K562 (cell line): ENCODE measurements around the gene RHAG. TPM values are rescaled to one million over a fixed set of nuclear protein-coding genes. Genes with fewer than 3 reads are reported as not detected.
A peak's percentile ranks its signal among the peaks of the same experiment; 100 is the strongest.

Source experiments
- BRCA1 ChIP-seq, 2 experiments: fragments of 450-650 bp in 1 of 2; sonication (generic) in 1 of 2; formaldehyde crosslinking in 1 of 2; IDR thresholded peaks; 2 replicates each; pipeline versions ENCODE4 v1.5.0 to v1.6.1; 2017 to 2020; ENCODE audit warnings: mild to moderate bottlenecking in 1 of 2, missing genetic modification reagents in 1 of 2
- CBX5 ChIP-seq: IDR thresholded peaks from 2 replicates; pipeline ENCODE4 v1.6.1; 2014; ENCODE audit warnings: low read depth, borderline replicate concordance
- DMBX1 ChIP-seq: fragments of 250-450 bp; sonication (Bioruptor Pico); IDR thresholded peaks from 2 replicates; pipeline ENCODE4 v1.8.0; 2022; ENCODE audit warnings: inconsistent platforms, mild to moderate bottlenecking, moderate library complexity, borderline replicate concordance
- E4F1 ChIP-seq: fragments of 250-450 bp; sonication (Bioruptor Pico); IDR thresholded peaks from 2 replicates; pipeline ENCODE4 v1.5.0; 2021; ENCODE audit warnings: mild to moderate bottlenecking, borderline replicate concordance
- GABPA ChIP-seq: fragments of 200-800 bp; sonication (Bioruptor generic); conservative IDR thresholded peaks from 2 replicates; pipeline ENCODE4 v1.6.1; 2016; ENCODE audit warnings: low read depth, missing genetic modification characterization, missing compliant biosample characterization
- HNRNPLL ChIP-seq: fragments of 200-400 bp; formaldehyde crosslinking; IDR thresholded peaks from 2 replicates; pipeline ENCODE4 v1.6.1; 2017; ENCODE audit warnings: low read length, low read depth, mild to moderate bottlenecking; ENCODE audit not compliant: poor library complexity, severe bottlenecking
- JUN ChIP-seq, 2 experiments: sonication (generic) in 1 of 2; formaldehyde crosslinking in 1 of 2; IDR thresholded peaks; 2 replicates each; pipeline versions ENCODE4 v1.6.1 to v1.8.0; 2012 to 2022; ENCODE audit warnings: borderline replicate concordance in 2 of 2, mild to moderate bottlenecking in 2 of 2, improper control_type of control experiment in 1 of 2, low read depth in 1 of 2, low read length in 1 of 2, missing genetic modification reagents in 1 of 2
- JUNB ChIP-seq: fragments of 450-650 bp; formaldehyde crosslinking; conservative IDR thresholded peaks from 2 replicates; pipeline ENCODE4 v1.4.0; 2020; ENCODE audit warnings: mild to moderate bottlenecking
- KDM5B ChIP-seq: fragments of 200-600 bp; sonication (generic); IDR thresholded peaks from 2 replicates; pipeline ENCODE4 v1.6.1; 2012; ENCODE audit warnings: low read depth, mild to moderate bottlenecking, moderate library complexity, low read length, control low read depth, inconsistent platforms; ENCODE audit not compliant: insufficient replicate concordance
- MXI1 ChIP-seq: IDR thresholded peaks from 2 replicates; pipeline ENCODE4 v1.6.1; 2011; ENCODE audit warnings: low read depth, mild to moderate bottlenecking, improper control_type of control experiment, low read length
- PBX2 ChIP-seq, 2 experiments: IDR thresholded peaks in 1 of 2; conservative IDR thresholded peaks in 1 of 2; 2 replicates each; pipeline ENCODE4 v1.6.1; 2016; ENCODE audit warnings: low read depth in 2 of 2, mild to moderate bottlenecking in 1 of 2, missing compliant biosample characterization in 1 of 2, missing genetic modification characterization in 1 of 2, moderate library complexity in 1 of 2
- SMAD2 ChIP-seq: fragments of 150-350 bp; IDR thresholded peaks from 2 replicates; pipeline ENCODE4 v1.6.1; 2014; ENCODE audit warnings: low read depth, mild to moderate bottlenecking, low read length
- SMAD4 ChIP-seq: fragments of 250-450 bp; sonication (Bioruptor Pico); conservative IDR thresholded peaks from 2 replicates; pipeline ENCODE4 v1.8.0; 2021; ENCODE audit warnings: inconsistent platforms, mild to moderate bottlenecking, moderate library complexity
- SREBF2 ChIP-seq: sonication (generic); formaldehyde crosslinking; IDR thresholded peaks from 2 replicates; pipeline ENCODE4 v1.4.0; 2020; ENCODE audit warnings: mild to moderate bottlenecking, missing genetic modification reagents
- TAF1 ChIP-seq: IDR thresholded peaks from 2 replicates; pipeline ENCODE4 v1.6.1; 2011; ENCODE audit warnings: mild to moderate bottlenecking, low read length, moderate library complexity; ENCODE audit not compliant: insufficient read depth, control insufficient read depth, severe bottlenecking; ENCODE audit errors: extremely low read depth
- THRAP3 ChIP-seq: fragments of 450-650 bp; IDR thresholded peaks from 2 replicates; pipeline ENCODE4 v1.6.1; 2016; ENCODE audit warnings: mild to moderate bottlenecking, inconsistent platforms, borderline replicate concordance
- XRCC3 ChIP-seq: fragments of 450-650 bp; IDR thresholded peaks from 2 replicates; pipeline ENCODE4 v1.6.1; 2017; ENCODE audit warnings: mild to moderate bottlenecking, moderate library complexity
- ZFP36 ChIP-seq: fragments of 150-350 bp; IDR thresholded peaks from 2 replicates; pipeline ENCODE4 v1.6.1; 2018; ENCODE audit warnings: low read length, low read depth; ENCODE audit not compliant: partially characterized antibody
- ZNF507 ChIP-seq: conservative IDR thresholded peaks from 2 replicates; pipeline ENCODE4 v1.6.1; 2017; ENCODE audit warnings: missing genetic modification characterization, missing compliant biosample characterization
- ZNF584 ChIP-seq: fragments of 200-800 bp; sonication (Bioruptor generic); IDR thresholded peaks from 2 replicates; pipeline ENCODE4 v1.6.1; 2016; ENCODE audit warnings: low read depth, mild to moderate bottlenecking, missing genetic modification characterization, missing compliant biosample characterization
- ZNF79 ChIP-seq: fragments of 250-450 bp; sonication (Bioruptor Pico); IDR thresholded peaks from 2 replicates; pipeline ENCODE4 v1.4.0; 2020; ENCODE audit warnings: low read depth, mild to moderate bottlenecking, moderate library complexity
- ZSCAN32 ChIP-seq: fragments of 450-650 bp; formaldehyde crosslinking; IDR thresholded peaks from 2 replicates; pipeline ENCODE4 v1.4.0; 2020; ENCODE audit warnings: mild to moderate bottlenecking, moderate library complexity
- polyA plus RNA-seq, 8 experiments: library from polyadenylated mRNA; depleted of rRNA in 4 of 8; stranded (reverse) in 5 of 8; unstranded in 3 of 8; fragments of >200 nt; fragmentation: Nextera tagmentation in 2 of 8; fragmentation: Illumina TruSeq in 1 of 8; extraction: Ambion mirVana in 2 of 8; extraction: Trizol in 1 of 8; gene quantifications; 2 replicates each; pipeline versions ENCODE4 v1.2.1 to v1.2.3, GENCODE V29; 2011 to 2014; ENCODE audit warnings: inconsistent platforms in 1 of 8, missing spikeins in 1 of 8
- total RNA-seq, 7 experiments: library from RNA; depleted of rRNA in 6 of 7; stranded (reverse); fragments of >200 nt in 6 of 7; fragmentation: Illumina TruSeq in 2 of 7; extraction: Trizol in 2 of 7; gene quantifications; 2 replicates each; pipeline versions ENCODE4 v1.2.1 to v1.2.3, GENCODE V29; 2011 to 2021; ENCODE audit warnings: low replicate concordance in 1 of 7

Gene RHAG
- total and polyA plus RNA-seq, 9 of the 15 experiments (the other 6 are each of a cell fraction or from before 2014, with no cell fraction given) = 290 to 1,202 (median 505) TPM

- TF ChIP-seq E4F1 (CRISPR knock-in tag) (no peak), ZNF507 (tag) (no peak), KDM5B (peak; percentile 98), THRAP3 (no peak), ZNF79 (CRISPR knock-in tag) (no peak), MXI1 (peak; percentile 78; the same call in 1 of the 2 replicates), JUN (IDR thresholded peaks at IDR 0.05; ENCODE audit: borderline replicate concordance, low read depth, low read length) (peak; percentile 86), JUN (CRISPR knock-in tag; IDR thresholded peaks at IDR 0.05; ENCODE audit: borderline replicate concordance) (no peak), DMBX1 (no peak; the same call in 1 of the 2 replicates), SMAD2 (no peak), GABPA (tag) (no peak), TAF1 (peak; percentile 97), ZNF584 (0 out of 2 replicates have a peak, but pooled peaks have one; percentile 46), CBX5 (peak; percentile 27; the same call in 1 of the 2 replicates), JUNB (no peak), SMAD4 (CRISPR knock-in tag) (peak; percentile 55), ZFP36 (peak; percentile 60), HNRNPLL (no peak), XRCC3 (no peak), BRCA1 (IDR thresholded peaks at IDR 0.05) (no peak), BRCA1 (CRISPR knock-in tag; IDR thresholded peaks at IDR 0.05) (no peak), PBX2 (CRISPR knock-in tag; IDR thresholded peaks at IDR 0.05; ENCODE audit: low read depth) (no peak), PBX2 (tag; conservative IDR thresholded peaks at IDR 0.05; ENCODE audit: low read depth) (no peak), ZSCAN32 (no peak; the same call in 1 of the 2 replicates), SREBF2 (CRISPR knock-in tag) (no peak)
Observed at GRCh38 chr6:49636713-49637349, at the start of gene RHAG (continued).
